SH-SY5Y (cell line): ENCODE measurements around the gene FLVCR1.

Experiments used
- GATA2 ChIP-seq: IDR thresholded peaks from 2 replicates; pipeline ENCODE4 v1.6.1; 2011; ENCODE audit warnings: mild to moderate bottlenecking, low read depth, low read length
- GATA3 ChIP-seq: IDR thresholded peaks from 2 replicates; pipeline ENCODE4 v1.6.1; 2011; ENCODE audit warnings: low read depth, mild to moderate bottlenecking, low read length, moderate library complexity

DNA sequence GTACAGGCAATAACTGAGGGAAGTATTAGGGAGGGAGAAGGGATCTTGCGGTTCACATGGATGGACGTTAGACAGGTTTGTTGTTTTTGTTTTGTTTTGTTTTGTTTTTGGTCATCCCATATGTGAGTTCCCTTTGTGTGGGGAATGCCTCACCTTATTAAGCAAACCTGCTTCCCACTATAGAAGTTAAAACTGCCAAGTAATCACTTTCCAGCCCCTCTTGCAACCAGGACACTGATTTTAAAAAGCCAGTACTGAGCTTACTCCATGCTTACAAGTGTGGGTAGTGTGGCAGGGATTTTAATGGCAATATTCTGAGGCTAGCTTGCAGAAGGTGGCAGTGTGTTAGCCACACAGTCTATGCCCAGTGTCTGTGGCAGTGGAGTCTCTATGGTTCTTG is 37.1 kb upstream of the FLVCR1 start:
- no peak for TF ChIP-seq GATA3
- no peak for TF ChIP-seq GATA2
